Trophoblast cell (in vitro differentiated cells and primary cell): ENCODE measurements around the gene MMD2.

Experiments used
- DNase-seq, 2 donors: peaks; one replicate each; pipeline ENCODE4 v3.0.0-alpha.2; 2016
- H2AFZ ChIP-seq: 2 replicates; pipeline ENCODE4 v1.6.1; 2013; ENCODE audit warnings: low read length, moderate library complexity, mild to moderate bottlenecking; ENCODE audit not compliant: insufficient read depth, poor library complexity
- H2AK5ac ChIP-seq: 2 replicates; pipeline ENCODE4 v1.6.1; 2013; ENCODE audit warnings: mild to moderate bottlenecking, low read length
- H2BK120ac ChIP-seq: 2 replicates; pipeline ENCODE4 v1.6.1; 2013; ENCODE audit warnings: low read length, mild to moderate bottlenecking, moderate library complexity; ENCODE audit not compliant: insufficient read depth, poor library complexity
- H2BK12ac ChIP-seq: 2 replicates; pipeline ENCODE4 v1.6.1; 2013; ENCODE audit warnings: mild to moderate bottlenecking, low read length, moderate library complexity
- H2BK5ac ChIP-seq: 2 replicates; pipeline ENCODE4 v1.6.1; 2013; ENCODE audit warnings: low read length, low read depth, moderate library complexity, mild to moderate bottlenecking; ENCODE audit not compliant: poor library complexity
- H3K14ac ChIP-seq: 2 replicates; pipeline ENCODE4 v1.6.1; 2013; ENCODE audit warnings: mild to moderate bottlenecking, low read length
- H3K18ac ChIP-seq: 2 replicates; pipeline ENCODE4 v1.6.1; 2013; ENCODE audit warnings: mild to moderate bottlenecking, low read length
- H3K23ac ChIP-seq: 2 replicates; pipeline ENCODE4 v1.6.1; 2013; ENCODE audit warnings: low read length
- H3K27ac ChIP-seq: 2 replicates; pipeline ENCODE4 v1.5.1; 2013; ENCODE audit warnings: low read depth, mild to moderate bottlenecking, inconsistent platforms, low read length, moderate library complexity
- H3K27me3 ChIP-seq: 2 replicates; pipeline ENCODE4 v1.6.1; 2013; ENCODE audit warnings: inconsistent platforms, mild to moderate bottlenecking, low read length, moderate library complexity; ENCODE audit not compliant: insufficient read depth
- H3K36me3 ChIP-seq, 2 experiments: 1 replicate in 1 of 2; 2 replicates in 1 of 2; pipeline ENCODE4 v1.6.1; 2013; ENCODE audit warnings: low read length in 2 of 2, mild to moderate bottlenecking in 2 of 2, moderate library complexity in 1 of 2; ENCODE audit not compliant: insufficient read depth in 2 of 2, control insufficient read depth in 1 of 2
- H3K4ac ChIP-seq: 2 replicates; pipeline ENCODE4 v1.6.1; 2013; ENCODE audit warnings: low read depth, mild to moderate bottlenecking, low read length, moderate library complexity
- H3K4me1 ChIP-seq, 2 experiments: 1 replicate in 1 of 2; 2 replicates in 1 of 2; pipeline ENCODE4 v1.6.1; 2013; ENCODE audit warnings: low read length in 2 of 2, mild to moderate bottlenecking in 2 of 2, moderate library complexity in 1 of 2; ENCODE audit not compliant: insufficient read depth in 2 of 2, control insufficient read depth in 1 of 2
- H3K4me2 ChIP-seq: 2 replicates; pipeline ENCODE4 v1.6.1; 2013; ENCODE audit warnings: inconsistent platforms, mild to moderate bottlenecking, low read length, moderate library complexity
- H3K4me3 ChIP-seq: 2 replicates; pipeline ENCODE4 v1.5.1; 2013; ENCODE audit warnings: mild to moderate bottlenecking, low read depth, low read length, inconsistent platforms
- H3K79me1 ChIP-seq: one replicate; pipeline ENCODE4 v1.6.1; 2013; ENCODE audit warnings: low read length
- H3K79me2 ChIP-seq: 2 replicates; pipeline ENCODE4 v1.6.1; 2013; ENCODE audit warnings: low read length, mild to moderate bottlenecking; ENCODE audit not compliant: control insufficient read depth, insufficient read depth, poor library complexity
- H3K9ac ChIP-seq: 2 replicates; pipeline ENCODE4 v1.6.1; 2013; ENCODE audit warnings: mild to moderate bottlenecking, low read length
- H3K9me3 ChIP-seq: 2 replicates; pipeline ENCODE4 v1.6.1; 2013; ENCODE audit warnings: low read depth, mild to moderate bottlenecking, control low read depth, inconsistent platforms, low read length; ENCODE audit not compliant: insufficient read depth
- H4K12ac ChIP-seq: 2 replicates; pipeline ENCODE4 v1.6.1; 2013; ENCODE audit warnings: low read depth, mild to moderate bottlenecking, low read length, moderate library complexity
- H4K8ac ChIP-seq: 2 replicates; pipeline ENCODE4 v1.6.1; 2013; ENCODE audit warnings: low read depth, mild to moderate bottlenecking, low read length, moderate library complexity
- H4K91ac ChIP-seq: one replicate; pipeline ENCODE4 v1.6.1; 2013; ENCODE audit warnings: low read depth, mild to moderate bottlenecking, low read length, moderate library complexity
- WGBS: extraction: QIAGEN DNeasy Blood & Tissue Kit; methylation state at CpG from one replicate; pipeline ENCODE4 v1.1.7; 2013; ENCODE audit warnings: missing lambda C conversion rate; ENCODE audit not compliant: insufficient read length, insufficient coverage; ENCODE audit errors: extremely low coverage; 5-methylcytosine and 5-hydroxymethylcytosine counted together

MMD2 gene

GRCh38 chr7:4939971-4940728, 18.8 kb downstream of the MMD2 start:
- Histone ChIP-seq H3K79me1 (no peaks in the 10 kb centered on the region), H3K36me3 (no peaks in the 10 kb centered on the region)
- WGBS: no CpG with 5 or more reads among the region's 26 CpGs

GRCh38 chr7:4937411-4937810, 21.6 kb downstream of the MMD2 start:
- H2AK5ac ChIP-seq: no peak overlapping the region
- no peak overlapping the region for H2AFZ ChIP-seq
- no peaks in the 10 kb centered on the region for H3K4me1 ChIP-seq
- H2BK5ac ChIP-seq: no peak overlapping the region
- H3K9ac ChIP-seq: no peak overlapping the region
- H2BK12ac ChIP-seq: no peak overlapping the region
- H3K36me3 ChIP-seq: no peaks in the 10 kb centered on the region
- H3K23ac ChIP-seq: no peak overlapping the region
- no peak overlapping the region for H3K14ac ChIP-seq
- H3K18ac ChIP-seq: no peak overlapping the region
- H3K79me1 ChIP-seq: no peaks in the 10 kb centered on the region
- no CpG with 5 or more reads among the region's 7 CpGs for WGBS
- H3K9me3 ChIP-seq: no peaks in the 10 kb centered on the region
- no peak overlapping the region for H4K91ac ChIP-seq
- no peaks in the 10 kb centered on the region for H3K79me2 ChIP-seq
- H3K4ac ChIP-seq: no peak overlapping the region
- H4K12ac ChIP-seq: no peak overlapping the region
- H3K27ac ChIP-seq: no peak overlapping the region
- H4K8ac ChIP-seq: no peak overlapping the region
- no peak for DNase-seq
- no peak overlapping the region for H3K4me2 ChIP-seq
- no peak overlapping the region for H2BK120ac ChIP-seq
- no peak overlapping the region for H3K4me3 ChIP-seq
- no peaks in the 10 kb centered on the region for H3K27me3 ChIP-seq

More at GRCh38 chr7:4939971-4940728, 18.8 kb downstream of the MMD2 start:
- no peak for DNase-seq
- Histone ChIP-seq H3K9me3 (no peaks in the 10 kb centered on the region), H2BK120ac (no peak overlapping the region), H3K4me1 (no peaks in the 10 kb centered on the region), H2AK5ac (no peak overlapping the region), H4K12ac (no peak overlapping the region), H3K27ac (no peak overlapping the region), H3K4me2 (no peak overlapping the region), H2BK12ac (no peak overlapping the region), H3K18ac (no peak overlapping the region), H2AFZ (no peak overlapping the region), H3K9ac (no peak overlapping the region), H3K79me2 (no peaks in the 10 kb centered on the region), H2BK5ac (no peak overlapping the region), H3K4ac (no peak overlapping the region), H4K91ac (no peak overlapping the region), H3K27me3 (no peaks in the 10 kb centered on the region), H3K23ac (no peak overlapping the region), H3K14ac (no peak overlapping the region), H4K8ac (no peak overlapping the region), H3K4me3 (no peak overlapping the region)

GRCh38 chr7:4934419-4935025, 24.5 kb downstream of the MMD2 start:
- Histone ChIP-seq H2AK5ac (no peak overlapping the region), H2BK12ac (no peak overlapping the region), H3K18ac (no peak overlapping the region), H3K23ac (no peak overlapping the region), H2AFZ (no peak overlapping the region), H3K4me2 (no peak overlapping the region), H3K14ac (no peak overlapping the region), H4K91ac (no peak overlapping the region), H3K4me1 (no peaks in the 10 kb centered on the region), H3K9me3 (no peaks in the 10 kb centered on the region), H3K79me1 (no peaks in the 10 kb centered on the region), H4K8ac (no peak overlapping the region), H3K36me3 (no peaks in the 10 kb centered on the region), H2BK5ac (no peak overlapping the region), H3K9ac (no peak overlapping the region), H3K79me2 (no peaks in the 10 kb centered on the region), H3K27ac (no peak overlapping the region), H3K27me3 (no peaks in the 10 kb centered on the region), H2BK120ac (no peak overlapping the region), H3K4ac (no peak overlapping the region), H4K12ac (no peak overlapping the region), H3K4me3 (no peak overlapping the region)
- no peak for DNase-seq
- no CpG with 5 or more reads among the region's 15 CpGs for WGBS

GRCh38 chr7:4931943-4932342, 27.0 kb downstream of the MMD2 start:
- Histone ChIP-seq H4K8ac (no peak overlapping the region), H3K9ac (no peak overlapping the region), H3K27me3 (no peaks in the 10 kb centered on the region), H4K12ac (no peak overlapping the region), H3K23ac (no peak overlapping the region), H3K14ac (no peak overlapping the region), H2BK5ac (no peak overlapping the region), H4K91ac (no peak overlapping the region), H3K36me3 (no peaks in the 10 kb centered on the region), H3K27ac (no peak overlapping the region), H3K4me2 (no peak overlapping the region), H2BK120ac (no peak overlapping the region), H3K18ac (no peak overlapping the region), H3K4me3 (no peak overlapping the region), H3K4me1 (no peaks in the 10 kb centered on the region), H2BK12ac (no peak overlapping the region), H3K4ac (no peak overlapping the region), H2AFZ (no peak overlapping the region), H3K9me3 (no peaks in the 10 kb centered on the region), H2AK5ac (no peak overlapping the region), H3K79me1 (no peaks in the 10 kb centered on the region), H3K79me2 (no peaks in the 10 kb centered on the region)
- WGBS: no CpG with 5 or more reads among the region's 12 CpGs
- no peak for DNase-seq
